Eye (tissue), 1 donor: ENCODE measurements around the gene INTS12.

ENCODE experiments used
- DNase-seq: peaks from one replicate; pipeline ENCODE4 v3.0.0-alpha.2; 2015

Gene INTS12

DNA sequence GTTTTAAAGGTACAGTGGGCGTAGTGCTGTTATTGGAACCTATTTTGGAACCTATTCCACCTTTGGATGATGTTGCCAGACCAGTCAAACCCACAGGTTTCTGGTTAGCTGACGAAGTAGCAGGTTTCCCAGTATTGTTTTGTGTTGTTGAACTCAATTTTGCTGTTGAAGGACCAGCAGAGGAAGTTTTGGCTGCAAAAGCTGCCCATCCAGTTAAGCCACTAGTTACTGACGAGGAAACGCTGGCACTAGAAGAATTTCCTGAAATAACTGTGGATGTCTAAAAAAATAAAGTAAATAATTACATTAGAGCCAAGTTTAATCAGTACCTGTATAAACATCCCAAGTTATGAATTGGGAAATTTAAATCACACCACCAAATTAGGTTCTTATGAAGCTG, 25.5 kb downstream of the INTS12 start:
- DNase-seq = no peak

GRCh38 chr4:105679186-105679585, 29.3 kb downstream of the INTS12 start:
- no peak for DNase-seq

GRCh38 chr4:105677709-105678108, 30.8 kb downstream of the INTS12 start:
- DNase-seq = no peak

DNA sequence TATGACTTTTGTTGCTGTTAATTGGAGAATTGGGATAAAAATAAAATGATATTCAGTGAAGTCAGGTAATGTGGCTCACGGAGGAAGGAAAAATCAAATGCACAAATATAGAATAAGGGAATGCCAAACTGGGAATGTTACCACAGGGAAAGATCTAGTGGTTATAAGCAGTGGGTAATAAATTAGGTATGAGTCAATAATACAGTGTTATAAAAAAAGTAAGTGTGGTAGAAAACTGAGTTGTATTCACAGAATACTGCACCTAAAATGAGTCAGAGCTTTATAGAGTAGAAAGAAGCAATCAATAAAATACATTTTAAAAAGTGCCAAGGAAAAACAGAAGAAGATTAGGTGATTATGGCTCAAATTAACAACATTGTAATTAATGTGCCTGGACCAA, 34.5 kb downstream of the INTS12 start:
- DNase-seq = no peak

DNA sequence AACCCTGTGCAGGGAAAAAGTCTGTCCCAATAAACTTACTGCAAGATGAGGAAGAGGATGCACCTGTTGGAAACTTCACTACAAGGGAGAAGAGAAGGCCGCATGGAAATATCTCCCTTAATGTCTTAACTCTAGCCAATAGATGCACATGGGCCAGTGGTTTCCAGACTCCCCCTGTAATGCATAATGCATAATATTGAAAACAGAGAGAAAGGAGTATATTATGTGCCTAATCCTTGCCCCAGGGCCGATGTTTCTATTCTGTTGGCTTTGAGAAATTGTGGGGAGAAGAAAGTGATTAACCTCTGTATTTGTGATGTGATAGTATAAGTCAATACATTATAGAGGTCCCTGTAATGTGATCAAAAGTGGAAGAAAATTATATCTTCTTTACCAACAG, 37.2 kb downstream of the INTS12 start:
- DNase-seq = no peak

GRCh38 chr4:105670684-105671083, 37.8 kb downstream of the INTS12 start:
- DNase-seq = no peak

DNA sequence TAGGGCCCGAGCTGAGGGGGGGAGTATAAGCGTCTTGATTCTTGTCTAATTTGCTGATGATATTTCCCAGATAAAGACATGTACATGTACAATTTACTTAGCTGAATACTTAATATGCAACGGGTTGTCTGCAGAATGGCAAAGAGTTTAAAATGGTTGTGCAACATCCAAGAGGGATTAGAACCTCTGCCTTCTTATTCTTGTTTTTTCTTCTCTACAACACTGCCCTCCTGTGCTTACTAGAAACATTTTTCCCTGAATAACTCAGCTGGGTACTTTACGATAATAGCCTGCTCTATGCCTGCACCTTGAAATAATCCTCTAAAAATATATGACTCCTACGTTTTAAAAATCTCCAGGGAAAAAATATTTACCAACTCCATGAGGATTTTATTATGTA, 41.8 kb downstream of the INTS12 start:
- DNase-seq = no peak

DNA sequence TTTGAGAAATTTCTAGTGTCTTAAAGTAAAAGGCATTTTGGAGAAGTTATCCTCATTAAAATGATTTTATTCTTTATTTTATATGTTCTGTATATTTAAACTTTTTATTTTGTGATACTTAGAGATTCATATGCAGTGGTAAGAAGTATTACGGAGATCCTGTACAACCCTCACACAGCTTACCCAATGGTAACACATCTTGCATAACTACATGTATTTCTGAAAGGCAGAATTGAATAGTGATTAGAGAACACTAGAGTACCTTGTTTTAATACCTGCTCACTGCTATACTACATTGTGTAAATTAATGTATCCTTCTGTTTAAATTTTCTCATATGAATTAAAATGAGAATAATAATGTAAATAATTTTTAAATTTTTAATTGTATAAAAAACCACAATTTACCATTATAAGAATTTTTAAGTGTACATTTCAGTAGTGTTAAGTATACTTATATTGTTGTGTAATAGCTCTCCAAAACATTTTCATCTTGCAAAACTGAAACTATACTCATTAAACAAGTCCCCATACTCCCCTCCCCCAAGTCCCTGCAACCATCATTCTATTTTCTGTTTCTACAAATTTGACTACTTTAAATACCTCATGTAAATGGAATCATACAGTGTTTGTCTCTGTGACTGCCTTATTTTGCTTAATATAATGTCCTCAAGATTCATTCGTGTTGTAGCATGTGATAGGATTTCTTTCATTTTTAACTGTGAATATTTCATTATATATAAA, 45.4 kb downstream of the INTS12 start:
- DNase-seq = no peak

DNA sequence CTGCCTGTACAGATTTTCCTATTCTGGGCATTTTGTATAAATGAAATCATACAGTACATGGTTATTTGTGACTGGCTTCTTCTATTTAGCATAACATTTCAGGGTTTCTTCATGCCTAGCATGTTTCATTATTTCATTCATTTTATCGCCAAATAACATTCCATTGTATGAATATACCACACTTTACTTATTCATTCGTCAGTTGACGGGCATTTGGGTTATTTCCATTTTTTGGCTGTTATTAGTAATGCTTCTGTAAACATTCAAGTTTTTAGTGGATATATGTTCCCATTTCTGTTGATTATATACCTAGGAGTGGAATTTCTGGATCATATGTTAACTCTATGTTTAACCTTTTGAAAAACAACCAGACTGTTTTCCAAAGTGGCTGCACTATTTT, 47.5 kb downstream of the INTS12 start:
- DNase-seq = no peak

GRCh38 chr4:105659190-105659589, 49.3 kb downstream of the INTS12 start:
- DNase-seq = no peak

- DNase-seq = no peak
Measured at GRCh38 chr4:105657117-105657765, 51.2 kb downstream of the INTS12 start.

GRCh38 chr4:105652286-105652888, 56.1 kb downstream of the INTS12 start:
- no peak for DNase-seq

- DNase-seq = no peak
Measured at GRCh38 chr4:105651884-105652283, 56.6 kb downstream of the INTS12 start.

DNA sequence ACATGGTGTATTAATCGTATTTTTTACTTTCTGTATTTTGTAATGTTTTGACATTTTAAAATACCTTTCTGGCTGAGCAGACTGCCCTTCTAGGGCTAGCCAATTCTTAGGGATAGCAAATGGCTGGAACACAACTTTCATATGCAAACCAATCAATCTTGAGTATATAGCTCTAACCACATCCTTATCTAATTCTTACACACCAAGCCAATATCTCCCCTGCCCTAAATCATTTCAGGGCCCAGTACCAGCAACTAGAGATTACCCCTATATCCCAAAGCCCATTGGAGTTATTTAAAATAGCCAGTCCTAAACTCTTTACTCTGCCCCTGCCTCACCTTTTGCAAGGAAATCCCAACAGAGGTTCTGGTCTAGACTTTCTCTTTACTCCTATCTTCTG, 58.3 kb downstream of the INTS12 start:
- DNase-seq = no peak

- no peak for DNase-seq
Measured at GRCh38 chr4:105645440-105645839, 63.0 kb downstream of the INTS12 start.

- no peak for DNase-seq
Measured at GRCh38 chr4:105644257-105644656, 64.2 kb downstream of the INTS12 start.

GRCh38 chr4:105641845-105642244, 66.6 kb downstream of the INTS12 start:
- DNase-seq = no peak

- DNase-seq = peak; percentile 44
Measured at GRCh38 chr4:105637408-105638176, 70.9 kb downstream of the INTS12 start.

DNA sequence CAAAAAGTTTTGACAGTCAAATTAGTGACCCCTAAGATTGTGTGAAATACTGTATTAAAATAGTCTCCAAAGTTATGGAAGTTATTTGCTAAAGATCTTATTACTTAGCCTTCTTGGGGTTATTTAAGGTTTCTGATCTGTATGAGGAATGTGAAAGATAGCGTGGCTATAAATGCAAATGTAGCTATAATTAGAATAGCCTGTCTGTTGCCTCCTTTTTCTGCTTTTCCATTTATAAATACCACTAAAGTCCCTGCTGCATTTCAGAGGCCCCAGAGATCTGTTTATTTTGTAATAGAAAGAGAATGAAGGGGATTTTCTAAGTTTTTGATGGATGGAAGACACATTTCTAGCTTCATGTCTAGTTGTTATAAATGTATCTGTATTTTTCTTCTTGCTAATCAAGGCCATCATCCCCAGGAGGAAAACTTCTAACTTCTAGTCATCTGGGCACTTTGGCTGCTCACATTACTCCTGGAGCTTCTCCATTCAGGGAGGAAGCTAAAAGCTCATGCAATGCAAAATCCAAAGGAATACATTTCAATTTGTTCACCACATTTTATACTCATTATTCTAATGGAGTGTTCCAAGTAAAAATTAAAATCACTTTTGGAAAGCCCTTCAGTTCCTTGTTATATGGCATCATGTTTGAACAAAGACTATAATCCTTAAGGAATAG, 73.9 kb downstream of the INTS12 start:
- DNase-seq = no peak

- DNase-seq = no peak
Measured at GRCh38 chr4:105633241-105633640, 75.2 kb downstream of the INTS12 start.
